NCI-H460 (cell line): ENCODE data around the gene CLDN6. TPM values are rescaled to one million over a fixed set of nuclear protein-coding genes. Genes with fewer than 3 reads are reported as not detected.
"Not testable (repeated sequence)": the region's sequence is repeated elsewhere in the genome, so short reads cannot be mapped to it uniquely, and the experiment has no call there.

Source experiments
- DNase-seq: peaks from one replicate; pipeline ENCODE4 v3.0.0-alpha.2; 2016; ENCODE audit warnings: low read depth; ENCODE audit errors: extremely low read depth
- total RNA-seq: library from RNA; depleted of rRNA; stranded (reverse); fragments of >200 nt; shearing (Covaris generic); gene quantifications from 2 replicates; pipeline ENCODE4 v1.2.3, GENCODE V29; 2014

CLDN6 gene
- total RNA-seq, 1 experiment from 2014 or later, result not detected

- DNase-seq, result not testable (repeated sequence)
These were observed 34.8 kb upstream of the CLDN6 start for GRCh38 chr16:3052571-3053329.

- no peak for DNase-seq
These were observed 33.5 kb upstream of the CLDN6 start for GRCh38 chr16:3051494-3051893.

GRCh38 chr16:3051009-3051408, 33.0 kb upstream of the CLDN6 start:
- no peak for DNase-seq

- DNase-seq, result no peak
These were observed 32.5 kb upstream of the CLDN6 start for GRCh38 chr16:3050487-3050886.

GRCh38 chr16:3049921-3050481, 32.0 kb upstream of the CLDN6 start:
- no peak for DNase-seq

GRCh38 chr16:3047387-3047720, 29.4 kb upstream of the CLDN6 start:
- DNase-seq, result no peak

- no peak for DNase-seq
These were observed 28.8 kb upstream of the CLDN6 start for GRCh38 chr16:3046641-3047386.

GRCh38 chr16:3045758-3046640, 28.0 kb upstream of the CLDN6 start, which contains the start of gene MMP25:
Gene MMP25 (plus strand): TSS chr16:3046561. CDS start chr16:3046918, 357 bp downstream.
- no peak for DNase-seq

GRCh38 chr16:3044708-3045107, 26.7 kb upstream of the CLDN6 start:
- no peak for DNase-seq

GRCh38 chr16:3042376-3042775, 24.4 kb upstream of the CLDN6 start:
- no peak for DNase-seq

- DNase-seq, result no peak
These were observed 20.9 kb upstream of the CLDN6 start for GRCh38 chr16:3038896-3039295.

GRCh38 chr16:3038256-3038655, 20.3 kb upstream of the CLDN6 start:
- DNase-seq, result no peak

GRCh38 chr16:3036726-3037315, 18.8 kb upstream of the CLDN6 start, which contains the start of gene BICDL2:
Gene BICDL2 (minus strand): TSS chr16:3036944. CDS start chr16:3035496, 1,448 bp downstream.
- no peak for DNase-seq

GRCh38 chr16:3035972-3036725, 18.2 kb upstream of the CLDN6 start:
- DNase-seq, result no peak

GRCh38 chr16:3035289-3035971, 17.4 kb upstream of the CLDN6 start:
- DNase-seq, result no peak

- no peak for DNase-seq
These were observed 14.6 kb upstream of the CLDN6 start for GRCh38 chr16:3032624-3033023.

GRCh38 chr16:3030222-3031212, 12.5 kb upstream of the CLDN6 start:
- no peak for DNase-seq
